H1 (cell line): Measurements from ENCODE around the gene RADIL. TPM values are rescaled to one million over a fixed set of nuclear protein-coding genes. Genes with fewer than 3 reads are reported as not detected.

ENCODE experiments used
- CTCF ChIA-PET: fragments of 300-600 bp; sonication (Branson Sonifier 250); formaldehyde crosslinking; loops from one replicate; lab custom pipeline; 2021; ENCODE audit not compliant: partially characterized antibody; lab: Charles Lee
- POLR2A ChIA-PET: fragments of 300-600 bp; sonication (Branson Sonifier 250); formaldehyde crosslinking; loops from one replicate; lab custom pipeline; 2021; ENCODE audit warnings: inconsistent platforms; ENCODE audit not compliant: partially characterized antibody; lab: Charles Lee
- DNase-seq, 2 experiments: peaks; one replicate each; pipeline versions ENCODE4 v3.0.0 to v3.0.0-alpha.2; 2010 to 2022; ENCODE audit warnings: low spot score in 2 of 2, low read depth in 1 of 2, mixed read lengths in 1 of 2
- FAIRE-seq: peaks from 2 replicates; lab custom pipeline; 2011; peaks lifted over from hg19 to GRCh38; lab: Jason Lieb, UNC
- H2AFZ ChIP-seq: 2 replicates; pipeline ENCODE4 v1.8.1; 2012; ENCODE audit warnings: low read length, inconsistent platforms
- H2AK5ac ChIP-seq: 2 replicates; pipeline ENCODE4 v1.6.1; 2013; ENCODE audit warnings: low read depth, low read length
- H2BK120ac ChIP-seq: replicated peaks from 2 replicates; pipeline ENCODE3; 2013; ENCODE audit warnings: low read depth, low read length, inconsistent platforms
- H2BK12ac ChIP-seq: 2 replicates; pipeline ENCODE4 v1.6.1; 2013; ENCODE audit warnings: low read depth, low read length
- H2BK15ac ChIP-seq: 2 replicates; pipeline ENCODE4 v1.6.1; 2013; ENCODE audit warnings: low read length
- H2BK20ac ChIP-seq: 2 replicates; pipeline ENCODE4 v1.6.1; 2013; ENCODE audit warnings: low read length
- H2BK5ac ChIP-seq: 2 replicates; pipeline ENCODE4 v1.6.1; 2013; ENCODE audit warnings: low read depth, low read length
- H3K14ac ChIP-seq: 2 replicates; pipeline ENCODE4 v1.6.1; 2013; ENCODE audit warnings: inconsistent platforms; ENCODE audit not compliant: insufficient read length
- H3K18ac ChIP-seq: 2 replicates; pipeline ENCODE4 v1.6.1; 2013; ENCODE audit warnings: low read length; ENCODE audit errors: extremely low read depth
- H3K23ac ChIP-seq: 2 replicates; pipeline ENCODE4 v1.6.1; 2013; ENCODE audit warnings: inconsistent platforms; ENCODE audit not compliant: insufficient read length
- H3K23me2 ChIP-seq: 2 replicates; pipeline ENCODE4 v1.6.1; 2013; ENCODE audit warnings: low read depth, low read length
- H3K27ac ChIP-seq: 2 replicates; pipeline ENCODE4 v1.6.1; 2011; ENCODE audit warnings: low read depth, low read length, inconsistent platforms
- H3K27me3 ChIP-seq, 4 experiments: replicated peaks in 1 of 4; 1 replicate in 1 of 4; 2 replicates in 3 of 4; pipeline versions ENCODE4 v1.6.1 to v1.8.1; 2011 to 2013; ENCODE audit warnings: low read length in 3 of 4, mild to moderate bottlenecking in 3 of 4, inconsistent platforms in 2 of 4, mixed read lengths in 2 of 4, moderate library complexity in 1 of 4; ENCODE audit not compliant: control insufficient read depth in 3 of 4, insufficient read depth in 3 of 4; ENCODE audit errors: extremely low read depth in 1 of 4
- H3K36me3 ChIP-seq, 4 experiments: 2 replicates each; pipeline versions ENCODE4 v1.6.1 to v1.8.1; 2011 to 2013; ENCODE audit warnings: mild to moderate bottlenecking in 4 of 4, low read length in 3 of 4, moderate library complexity in 2 of 4, control low read depth in 1 of 4, inconsistent platforms in 1 of 4; ENCODE audit not compliant: insufficient read depth in 4 of 4, control insufficient read depth in 2 of 4
- H3K4ac ChIP-seq: replicated peaks from 2 replicates; pipeline ENCODE3; 2013; ENCODE audit warnings: low read length, low read depth, mixed read lengths, inconsistent platforms; ENCODE audit not compliant: insufficient read length
- H3K4me1 ChIP-seq, 4 experiments: replicated peaks in 1 of 4; 1 replicate in 1 of 4; 2 replicates in 3 of 4; pipeline versions ENCODE4 v1.6.1 to v1.8.1; 2011 to 2013; ENCODE audit warnings: low read length in 3 of 4, inconsistent platforms in 2 of 4, mixed read lengths in 1 of 4; ENCODE audit not compliant: insufficient read depth in 4 of 4, control insufficient read depth in 3 of 4
- H3K4me2 ChIP-seq, 2 experiments: 2 replicates each; pipeline versions ENCODE4 v1.6.1 to v1.8.1; 2011 to 2013; ENCODE audit warnings: low read depth in 2 of 2, low read length in 2 of 2, control low read depth in 1 of 2, inconsistent platforms in 1 of 2, mild to moderate bottlenecking in 1 of 2; ENCODE audit not compliant: insufficient read depth in 1 of 2
- H3K4me3 ChIP-seq, 4 experiments: fragments of 200-600, 300-600 bp in 1 of 4; sonication (generic), shearing (Covaris generic), sonication (Bioruptor Twin) in 1 of 4; 2 replicates each; pipeline versions ENCODE4 v1.5.1 to v1.8.1; 2011 to 2016; ENCODE audit warnings: low read length in 4 of 4, low read depth in 3 of 4, control low read depth in 2 of 4, inconsistent platforms in 2 of 4, mild to moderate bottlenecking in 2 of 4, mixed read lengths in 1 of 4, moderate library complexity in 1 of 4; ENCODE audit not compliant: insufficient read depth in 2 of 4; ENCODE audit errors: extremely low read depth in 1 of 4
- H3K56ac ChIP-seq: replicated peaks from 2 replicates; pipeline ENCODE3; 2013; ENCODE audit warnings: low read depth, mild to moderate bottlenecking, mixed read lengths, low read length, inconsistent platforms; ENCODE audit not compliant: insufficient read length
- H3K79me1 ChIP-seq: 2 replicates; pipeline ENCODE4 v1.6.1; 2013; ENCODE audit warnings: low read depth, low read length, control low read depth
- H3K79me2 ChIP-seq, 2 experiments: 2 replicates each; pipeline versions ENCODE4 v1.6.1 to v1.8.1; 2012 to 2013; ENCODE audit warnings: low read length in 2 of 2, mild to moderate bottlenecking in 2 of 2, inconsistent platforms in 1 of 2; ENCODE audit not compliant: insufficient read depth in 2 of 2, control insufficient read depth in 1 of 2
- H3K9ac ChIP-seq, 4 experiments: replicated peaks in 1 of 4; 1 replicate in 1 of 4; 2 replicates in 3 of 4; pipeline versions ENCODE4 v1.6.1 to v1.8.1; 2011 to 2013; ENCODE audit warnings: low read depth in 3 of 4, low read length in 3 of 4, control low read depth in 2 of 4, mild to moderate bottlenecking in 2 of 4, moderate library complexity in 2 of 4, inconsistent platforms in 1 of 4; ENCODE audit errors: extremely low read depth in 1 of 4
- H3K9me3 ChIP-seq, 2 experiments: 2 replicates each; pipeline versions ENCODE4 v1.6.1 to v1.8.1; 2012 to 2013; ENCODE audit warnings: mild to moderate bottlenecking in 2 of 2, moderate library complexity in 2 of 2, control low read depth in 1 of 2, inconsistent platforms in 1 of 2, low read depth in 1 of 2, low read length in 1 of 2, mixed read lengths in 1 of 2; ENCODE audit not compliant: insufficient read depth in 2 of 2
- H4K20me1 ChIP-seq, 2 experiments: replicated peaks in 1 of 2; 2 replicates each; pipeline versions ENCODE3 to v1.8.1; 2011 to 2013; ENCODE audit warnings: inconsistent platforms in 2 of 2, low read length in 2 of 2, mild to moderate bottlenecking in 1 of 2; ENCODE audit not compliant: insufficient read depth in 2 of 2, control insufficient read depth in 1 of 2
- H4K5ac ChIP-seq: 2 replicates; pipeline ENCODE4 v1.6.1; 2013; ENCODE audit warnings: low read length, low read depth, mixed read lengths, inconsistent platforms; ENCODE audit not compliant: insufficient read length
- H4K8ac ChIP-seq: 2 replicates; pipeline ENCODE4 v1.8.0; 2013; ENCODE audit warnings: mild to moderate bottlenecking, moderate library complexity, low read length, inconsistent platforms; ENCODE audit not compliant: insufficient read depth; ENCODE audit errors: extremely low read depth
- H4K91ac ChIP-seq: replicated peaks from 2 replicates; pipeline ENCODE3; 2013; ENCODE audit warnings: low read length, mixed read lengths, inconsistent platforms; ENCODE audit not compliant: insufficient read length
- CREB1 ChIP-seq: IDR thresholded peaks from 2 replicates; pipeline ENCODE4 v1.6.1; 2012; ENCODE audit warnings: inconsistent platforms
- EZH2 ChIP-seq: fragments of 200-600 bp; sonication (generic); IDR thresholded peaks from 2 replicates; pipeline ENCODE4 v1.7.1; 2012; ENCODE audit warnings: low read depth, mild to moderate bottlenecking, moderate library complexity, low read length, inconsistent platforms; ENCODE audit not compliant: severe bottlenecking
- KDM4A ChIP-seq: IDR thresholded peaks from one replicate; pipeline ENCODE4 v1.7.1; 2012; ENCODE audit warnings: low read depth, mild to moderate bottlenecking, moderate library complexity, low read length, inconsistent platforms; ENCODE audit not compliant: severe bottlenecking
- NANOG ChIP-seq: IDR thresholded peaks from 2 replicates; pipeline ENCODE4 v1.6.1; 2011; ENCODE audit warnings: low read length, low read depth, mild to moderate bottlenecking, inconsistent platforms; ENCODE audit not compliant: insufficient read depth, poor library complexity, severe bottlenecking
- PHF8 ChIP-seq: fragments of 200-600 bp; sonication (generic); conservative IDR thresholded peaks from 2 replicates; pipeline ENCODE4 v1.7.1; 2012; ENCODE audit warnings: low read depth, mild to moderate bottlenecking, inconsistent platforms, low read length, moderate library complexity
- SIX5 ChIP-seq: IDR thresholded peaks from 2 replicates; pipeline ENCODE4 v1.6.1; 2011; ENCODE audit warnings: mild to moderate bottlenecking, low read depth, low read length
- SP1 ChIP-seq: IDR thresholded peaks from 2 replicates; pipeline ENCODE4 v1.6.1; 2011; ENCODE audit warnings: low read depth, low read length
- TCF12 ChIP-seq: IDR thresholded peaks from 2 replicates; pipeline ENCODE4 v1.6.1; 2011; ENCODE audit warnings: low read depth, mild to moderate bottlenecking, low read length
- TEAD4 ChIP-seq: IDR thresholded peaks from 2 replicates; pipeline ENCODE4 v1.6.1; 2012; ENCODE audit warnings: low read depth, low read length, inconsistent platforms, mixed read lengths
- WGBS, 2 experiments: shearing (Covaris generic) in 1 of 2; methylation state at CpG; one replicate each; pipeline versions ENCODE4 v1.1.6 to v1.1.7; 2013 to 2015; ENCODE audit warnings: low lambda C conversion rate in 2 of 2, mixed read lengths in 2 of 2, inconsistent platforms in 1 of 2, low coverage in 1 of 2, missing lambda C conversion rate in 1 of 2; ENCODE audit not compliant: insufficient replicate concordance in 2 of 2, insufficient coverage in 1 of 2, insufficient read length in 1 of 2; ENCODE audit errors: extremely low coverage in 1 of 2, missing lambda C conversion rate in 1 of 2; 5-methylcytosine and 5-hydroxymethylcytosine counted together
- polyA plus RNA-seq, 7 experiments: library from polyadenylated mRNA; depleted of rRNA in 3 of 7; stranded (reverse) in 5 of 7; unstranded in 2 of 7; fragments of >200 nt in 5 of 7; fragments of 200-250 nt in 2 of 7; gene quantifications; 1 replicate in 5 of 7; 2 replicates in 1 of 7; 4 replicates in 1 of 7; pipeline versions ENCODE4 v1.2.1 to v1.2.3, GENCODE V29; 2011 to 2013; ENCODE audit warnings: missing spikeins in 2 of 7, mixed read lengths in 2 of 7
- total RNA-seq: library from RNA; stranded (reverse); fragmentation: NEBNext Ultra II Directional; extraction: Animal tissue kit (Norgen Biotek cat#: 25700); gene quantifications from 2 replicates; pipeline ENCODE4 v1.2.1, GENCODE V29; 2021
- TF ChIP-seq, protein P1 (sequence below): IDR thresholded peaks from 2 replicates; pipeline ENCODE4 v1.6.1; 2011; ENCODE audit warnings: low read length, improper control_type of control experiment
- TF ChIP-seq, protein P2 (sequence below): IDR thresholded peaks from 2 replicates; pipeline ENCODE4 v1.6.1; 2012; ENCODE audit warnings: low read length, inconsistent platforms

RADIL gene
- total and polyA plus RNA-seq, 2 of the 8 experiments (the other 6 are each of a cell fraction or from before 2014, with no cell fraction given) = 5.0 to 5.4 TPM

DNA sequence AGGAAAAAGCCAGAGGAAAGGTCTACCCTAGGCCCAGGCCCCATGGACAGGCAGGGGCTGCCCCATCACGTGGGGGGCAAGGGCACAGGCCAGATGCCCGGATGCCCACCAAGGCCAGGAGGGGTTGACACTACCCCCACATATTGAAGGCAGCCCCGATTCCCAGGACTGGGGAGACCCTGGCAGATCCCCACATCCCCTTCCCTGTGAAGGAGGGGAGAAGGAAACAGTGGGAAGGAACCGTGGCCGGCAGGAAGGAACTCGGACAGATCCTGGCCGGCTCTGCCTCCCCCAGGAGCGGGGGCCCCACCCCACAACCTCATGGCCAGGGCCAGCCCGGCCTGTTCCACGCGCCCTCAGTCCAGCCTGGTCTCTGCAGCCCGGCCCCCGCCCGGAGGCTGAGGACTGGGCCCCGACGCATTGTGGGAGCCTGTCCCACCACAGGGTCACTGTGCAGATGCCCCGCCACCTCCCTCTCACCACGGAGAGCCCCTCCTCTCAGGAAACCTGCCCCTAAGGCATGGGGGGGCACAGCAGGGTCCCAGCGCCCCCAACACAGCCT, 63.0 kb downstream of the RADIL start:
- H2BK120ac ChIP-seq = no peak overlapping the region
- H3K23me2 ChIP-seq = no peaks in the 10 kb centered on the region
- no peak overlapping the region for H3K4ac ChIP-seq
- no peaks in the 10 kb centered on the region for H3K27me3 ChIP-seq
- FAIRE-seq (no peak), DNase-seq (no peak)
- no peaks in the 10 kb centered on the region for H3K79me1 ChIP-seq
- peaks cover 0 to 2% of the 10 kb centered on the region in 2 experiments for H4K20me1 ChIP-seq
- no peak overlapping the region for H3K4me3 ChIP-seq
- H2AFZ ChIP-seq = no peak overlapping the region
- no peak overlapping the region for H3K23ac ChIP-seq
- H4K91ac ChIP-seq = no peak overlapping the region
- H2BK5ac ChIP-seq = no peak overlapping the region
- no peak overlapping the region for H2BK20ac ChIP-seq
- ChIA-PET POLR2A (no interaction called here), CTCF (interaction anchor here (1.4 to 3.1 kb wide), 2 partner anchors 10 to 22 kb away, joined by 3 to 15 read pairs; no protein-coding TSS in a partner anchor)
- H3K79me2 ChIP-seq = no peaks in the 10 kb centered on the region
- no peak overlapping the region for H3K18ac ChIP-seq
- no peak overlapping the region for H4K8ac ChIP-seq
- no peak overlapping the region for H2BK12ac ChIP-seq
- 83% methylated on average over 10 of the region's 19 CpGs; no CpG with 5 or more reads in 1 of the 2 experiments for WGBS, 2 experiments
- no peak overlapping the region for H3K27ac ChIP-seq
- H3K4me1 ChIP-seq = no peaks in the 10 kb centered on the region
- H2BK15ac ChIP-seq = no peak overlapping the region
- H3K36me3 ChIP-seq = no peaks in the 10 kb centered on the region
- H2AK5ac ChIP-seq = no peak overlapping the region
- H3K4me2 ChIP-seq = no peak overlapping the region
- H3K56ac ChIP-seq = no peak overlapping the region
- no peak overlapping the region for H3K9ac ChIP-seq
- H4K5ac ChIP-seq = no peak overlapping the region
- no peak overlapping the region for H3K14ac ChIP-seq
- H3K9me3 ChIP-seq = no peaks in the 10 kb centered on the region
- TF ChIP-seq NANOG = no peak
- TF ChIP-seq SP1 = no peak
- no peak for TF ChIP-seq EZH2
- TF ChIP-seq PHF8 = no peak
- TF ChIP-seq KDM4A = no peak
- TF ChIP-seq TCF12 = no peak
- no peak for TF ChIP-seq CREB1
- TF ChIP-seq, protein P1, sequence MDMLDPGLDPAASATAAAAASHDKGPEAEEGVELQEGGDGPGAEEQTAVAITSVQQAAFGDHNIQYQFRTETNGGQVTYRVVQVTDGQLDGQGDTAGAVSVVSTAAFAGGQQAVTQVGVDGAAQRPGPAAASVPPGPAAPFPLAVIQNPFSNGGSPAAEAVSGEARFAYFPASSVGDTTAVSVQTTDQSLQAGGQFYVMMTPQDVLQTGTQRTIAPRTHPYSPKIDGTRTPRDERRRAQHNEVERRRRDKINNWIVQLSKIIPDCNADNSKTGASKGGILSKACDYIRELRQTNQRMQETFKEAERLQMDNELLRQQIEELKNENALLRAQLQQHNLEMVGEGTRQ = no peak
- TF ChIP-seq, protein P2, sequence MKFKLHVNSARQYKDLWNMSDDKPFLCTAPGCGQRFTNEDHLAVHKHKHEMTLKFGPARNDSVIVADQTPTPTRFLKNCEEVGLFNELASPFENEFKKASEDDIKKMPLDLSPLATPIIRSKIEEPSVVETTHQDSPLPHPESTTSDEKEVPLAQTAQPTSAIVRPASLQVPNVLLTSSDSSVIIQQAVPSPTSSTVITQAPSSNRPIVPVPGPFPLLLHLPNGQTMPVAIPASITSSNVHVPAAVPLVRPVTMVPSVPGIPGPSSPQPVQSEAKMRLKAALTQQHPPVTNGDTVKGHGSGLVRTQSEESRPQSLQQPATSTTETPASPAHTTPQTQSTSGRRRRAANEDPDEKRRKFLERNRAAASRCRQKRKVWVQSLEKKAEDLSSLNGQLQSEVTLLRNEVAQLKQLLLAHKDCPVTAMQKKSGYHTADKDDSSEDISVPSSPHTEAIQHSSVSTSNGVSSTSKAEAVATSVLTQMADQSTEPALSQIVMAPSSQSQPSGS = no peak
- TF ChIP-seq SIX5 = no peak
- TF ChIP-seq TEAD4 = no peak
